ENCODE results near the gene TFPT. TPM values are rescaled to one million over a fixed set of nuclear protein-coding genes. Genes with fewer than 3 reads are reported as not detected.

TFPT gene
- total and polyA plus RNA-seq, 2 donors (not counting 3 experiments of a cell fraction or from before 2014, with no cell fraction given), result 28.3 to 32.1 TPM

GRCh38 chr19:54149021-54149812 lies 33.8 kb upstream of the TFPT start:
- Histone ChIP-seq H3K36me3 (ENCODE audit: control insufficient read depth in 2 of 2, extremely low read depth in 1 of 2, insufficient read depth in 2 of 2, low read length in 2 of 2) (peaks cover 19 to 79% of the 10 kb centered on the region in 2 experiments), H3K4me2 (ENCODE audit: insufficient read depth, low read length) (no peak overlapping the region), H3K9ac (replicated peaks; ENCODE audit: extremely low read depth, insufficient read depth, low read length) (no peak overlapping the region), H4K20me1 (replicated peaks; ENCODE audit: control insufficient read depth, extremely low read depth, insufficient read depth, low read length) (no peaks in the 10 kb centered on the region), H3K4me1 (ENCODE audit: control insufficient read depth, extremely low read depth, insufficient read depth, low read length) (no peaks in the 10 kb centered on the region), H3K4me3 (replicated peaks in 1 of 3; ENCODE audit: insufficient read depth in 1 of 3, low read depth in 1 of 3, low read length in 3 of 3) (no peak overlapping the region), H3K27ac (ENCODE audit: insufficient read depth, low read depth, low read length) (peak overlapping the region; percentile 10), H3K79me2 (ENCODE audit: control insufficient read depth, insufficient read depth, low read length) (no peaks in the 10 kb centered on the region), H2AFZ (ENCODE audit: low read depth, low read length) (no peak overlapping the region), H3K9me3 (replicated peaks; ENCODE audit: control insufficient read depth, insufficient read depth, low read length) (no peaks in the 10 kb centered on the region), H3K27me3 (ENCODE audit: control insufficient read depth in 2 of 2, insufficient read depth in 2 of 2, low read length in 2 of 2) (no peaks in the 10 kb centered on the region), H3K9me1 (replicated peaks; ENCODE audit: control insufficient read depth, extremely low read depth, insufficient read depth, low read length) (no peaks in the 10 kb centered on the region)
- ChIA-PET POLR2A (interaction anchor here (0.6 kb wide), 1 partner anchor 12 kb away, joined by 3 read pairs; no protein-coding TSS in a partner anchor), CTCF (interaction anchor here (0.6 to 2.1 kb wide), 3 partner anchors 12 to 124 kb away, joined by 3 to 6 read pairs (median 3); partner anchors contain the start of gene CNOT3)
- intact Hi-C loops (cut with micrococcal nuclease) (loop anchor here (1.0 kb wide), 1 partner anchor 10 kb away; the partner anchor contains the start of gene LENG1), dilution Hi-C loops (cut with MboI; ENCODE audit: extremely low pct_ligation_motif_present, low sequenced_read_pairs) (no loop called here)
- peak; percentile 66 for FAIRE-seq
- no TSS peak for BruUV-seq (replicated peaks)
- TF ChIP-seq JUN (IDR thresholded peaks at IDR 0.05; ENCODE audit: borderline replicate concordance, insufficient read depth, insufficient read length, low read depth) (no peak), POLR2AphosphoS5 (IDR thresholded peaks at IDR 0.05; ENCODE audit: insufficient read depth, low read depth, low read length) (peak; percentile 73), POLR2A (IDR thresholded peaks at IDR 0.05; ENCODE audit: low read depth, low read length) (peak; percentile 53), GATA2 (IDR thresholded peaks at IDR 0.05; ENCODE audit: insufficient read depth, insufficient read length, low read depth, low read length) (no peak)
- peak; percentile 82 for DNase-seq (ENCODE audit: low read depth, low spot score)

- ChIA-PET POLR2A (interaction anchor here (0.7 kb wide), 1 partner anchor 9 kb away, joined by 4 read pairs; no protein-coding TSS in a partner anchor), CTCF (interaction anchor here (1.2 to 2.1 kb wide), 2 partner anchors 11 to 20 kb away, joined by 3 to 6 read pairs; partner anchors contain the start of gene CNOT3)
- Histone ChIP-seq H3K79me2 (ENCODE audit: control insufficient read depth, insufficient read depth, low read length) (no peaks in the 10 kb centered on the region), H3K36me3 (ENCODE audit: control insufficient read depth in 2 of 2, extremely low read depth in 1 of 2, insufficient read depth in 2 of 2, low read length in 2 of 2) (peaks cover 28 to 78% of the 10 kb centered on the region in 2 experiments), H4K20me1 (replicated peaks; ENCODE audit: control insufficient read depth, extremely low read depth, insufficient read depth, low read length) (no peaks in the 10 kb centered on the region), H2AFZ (ENCODE audit: low read depth, low read length) (no peak overlapping the region), H3K4me1 (ENCODE audit: control insufficient read depth, extremely low read depth, insufficient read depth, low read length) (no peaks in the 10 kb centered on the region), H3K27ac (ENCODE audit: insufficient read depth, low read depth, low read length) (no peak overlapping the region), H3K4me2 (ENCODE audit: insufficient read depth, low read length) (no peak overlapping the region), H3K4me3 (replicated peaks in 1 of 3; ENCODE audit: insufficient read depth in 1 of 3, low read depth in 1 of 3, low read length in 3 of 3) (no peak overlapping the region), H3K27me3 (ENCODE audit: control insufficient read depth in 2 of 2, insufficient read depth in 2 of 2, low read length in 2 of 2) (no peaks in the 10 kb centered on the region), H3K9me3 (replicated peaks; ENCODE audit: control insufficient read depth, insufficient read depth, low read length) (no peaks in the 10 kb centered on the region), H3K9ac (replicated peaks; ENCODE audit: extremely low read depth, insufficient read depth, low read length) (no peak overlapping the region), H3K9me1 (replicated peaks; ENCODE audit: control insufficient read depth, extremely low read depth, insufficient read depth, low read length) (no peaks in the 10 kb centered on the region)
- DNase-seq (ENCODE audit: low read depth, low spot score), result no peak
- intact Hi-C loops (cut with micrococcal nuclease) (no loop called here), dilution Hi-C loops (cut with MboI; ENCODE audit: extremely low pct_ligation_motif_present, low sequenced_read_pairs) (no loop called here)
- TSS peak; percentile 6 for BruUV-seq (replicated peaks)
- FAIRE-seq, result no peak
- TF ChIP-seq JUN (IDR thresholded peaks at IDR 0.05; ENCODE audit: borderline replicate concordance, insufficient read depth, insufficient read length, low read depth) (no peak), MAX (IDR thresholded peaks at IDR 0.05; ENCODE audit: insufficient read depth, insufficient read length) (no peak), EZH2 (IDR thresholded peaks at IDR 0.05; ENCODE audit: borderline replicate concordance, low read depth, low read length, severe bottlenecking) (no peak), POLR2AphosphoS5 (IDR thresholded peaks at IDR 0.05; ENCODE audit: insufficient read depth, low read depth, low read length) (no peak), GATA2 (IDR thresholded peaks at IDR 0.05; ENCODE audit: insufficient read depth, insufficient read length, low read depth, low read length) (no peak), MYC (IDR thresholded peaks at IDR 0.05; ENCODE audit: low read depth, low read length) (no peak), CTCF (IDR thresholded peaks at IDR 0.05; ENCODE audit: extremely low read depth in 1 of 2, insufficient read depth in 1 of 2, low read depth in 1 of 2, low read length in 2 of 2) (no peak), POLR2A (IDR thresholded peaks at IDR 0.05; ENCODE audit: low read depth, low read length) (no peak), FOS (IDR thresholded peaks at IDR 0.05; ENCODE audit: borderline replicate concordance, insufficient read depth, low read length) (no peak)
Measured at GRCh38 chr19:54148158-54148557, 32.7 kb upstream of the TFPT start.

Measured in endothelial cell of umbilical vein (primary cell).